Activated T-cell treated with anti-CD3 and anti-CD28 coated beads for 4 hours (primary cell): ENCODE measurements around the gene SMIM30.
"Not testable (repeated sequence)": the region's sequence is repeated elsewhere in the genome, so short reads cannot be mapped to it uniquely, and the experiment has no call there.

Experiments used
- DNase-seq: peaks from one replicate; pipeline ENCODE4 v3.0.0-alpha.2; 2020

Gene SMIM30

GRCh38 chr7:113118074-113118959, at the start of gene SMIM30:
Gene SMIM30, minus strand, starts transcription at chr7:113118554. Its CDS starts 976 bp downstream, at chr7:113117578.
- peak; percentile 79 for DNase-seq

GRCh38 chr7:113166176-113166575, 47.8 kb upstream of the SMIM30 start:
- not testable (repeated sequence) for DNase-seq

- no peak for DNase-seq
These were observed 42.7 kb upstream of the SMIM30 start for GRCh38 chr7:113161050-113161449.

GRCh38 chr7:113159746-113160339, 41.5 kb upstream of the SMIM30 start:
- no peak for DNase-seq

GRCh38 chr7:113158756-113159155, 40.4 kb upstream of the SMIM30 start:
- no peak for DNase-seq

GRCh38 chr7:113154117-113154516, 35.8 kb upstream of the SMIM30 start:
- DNase-seq: no peak

- DNase-seq: no peak
These were observed 26.5 kb upstream of the SMIM30 start for GRCh38 chr7:113144817-113145216.

GRCh38 chr7:113143486-113144257, 25.3 kb upstream of the SMIM30 start:
- no peak for DNase-seq

GRCh38 chr7:113142385-113143119, 24.2 kb upstream of the SMIM30 start:
- no peak for DNase-seq

- DNase-seq: no peak
These were observed 23.4 kb upstream of the SMIM30 start for GRCh38 chr7:113141803-113142202.

GRCh38 chr7:113140956-113141355, 22.6 kb upstream of the SMIM30 start:
- DNase-seq: no peak

- no peak for DNase-seq
These were observed 18.9 kb upstream of the SMIM30 start for GRCh38 chr7:113137241-113137640.

- no peak for DNase-seq
These were observed 15.7 kb upstream of the SMIM30 start for GRCh38 chr7:113134025-113134424.

GRCh38 chr7:113131367-113131766, 13.0 kb upstream of the SMIM30 start:
- no peak for DNase-seq

- no peak for DNase-seq
These were observed 9.7 kb upstream of the SMIM30 start for GRCh38 chr7:113128031-113128430.

- no peak for DNase-seq
These were observed 7.4 kb upstream of the SMIM30 start for GRCh38 chr7:113125728-113126127.

- no peak for DNase-seq
These were observed 4.4 kb upstream of the SMIM30 start for GRCh38 chr7:113122744-113123143.

- DNase-seq: no peak
These were observed 2.3 kb upstream of the SMIM30 start for GRCh38 chr7:113120647-113121046.

GRCh38 chr7:113119429-113119828, 1.1 kb upstream of the SMIM30 start:
- DNase-seq: no peak

GRCh38 chr7:113117374-113117774, 980 bp downstream of the SMIM30 start:
- DNase-seq: not testable (repeated sequence)

GRCh38 chr7:113113912-113114311, 4.4 kb downstream of the SMIM30 start:
- DNase-seq: no peak

- no peak for DNase-seq
These were observed 8.6 kb downstream of the SMIM30 start for GRCh38 chr7:113109718-113110117.

- DNase-seq: no peak
These were observed 18.2 kb downstream of the SMIM30 start for GRCh38 chr7:113100121-113100603.
